Astrocyte of the spinal cord (primary cell): Measurements from ENCODE around the gene RPL10.

ENCODE experiments used
- DNase-seq: peaks from one replicate; pipeline ENCODE4 v3.0.0; 2011; ENCODE audit warnings: low read depth, low spot score
- H3K4me3 ChIP-seq: 2 replicates; pipeline ENCODE4 v1.5.1; 2011; ENCODE audit warnings: low read depth, mild to moderate bottlenecking, low read length, moderate library complexity
- CTCF ChIP-seq: IDR thresholded peaks from 2 replicates; pipeline ENCODE4 v1.5.1; 2012; ENCODE audit warnings: low read depth, mild to moderate bottlenecking, low read length, inconsistent platforms
- in situ Hi-C: cut with HindIII; loops from 2 replicates; pipeline ENCODE4 v1.10.0; 2017; ENCODE audit warnings: low sequenced_read_pairs

Gene RPL10

GRCh38 chrX:154426916-154427770 is 29.0 kb downstream of the RPL10 start:
- no peak overlapping the region for H3K4me3 ChIP-seq
- in situ Hi-C loops: no loop called here
- no peak for TF ChIP-seq CTCF
- DNase-seq: no peak

- TF ChIP-seq CTCF: no peak
- peak within 1 kb of the TSS; percentile 63 for H3K4me3 ChIP-seq
- peak; percentile 94 for DNase-seq
- in situ Hi-C loops: no loop called here
These were observed 30.3 kb downstream of the RPL10 start, which contains the start of gene ATP6AP1 for GRCh38 chrX:154428176-154429171. Gene ATP6AP1 (plus strand): TSS chrX:154428677. CDS start chrX:154428693, 16 bp downstream.

GRCh38 chrX:154429711-154430110 is 31.5 kb downstream of the RPL10 start:
- TF ChIP-seq CTCF: no peak
- H3K4me3 ChIP-seq: no peak overlapping the region
- DNase-seq: no peak
- in situ Hi-C loops: no loop called here

GRCh38 chrX:154430479-154430878 is 32.3 kb downstream of the RPL10 start:
- no peak for TF ChIP-seq CTCF
- H3K4me3 ChIP-seq: no peak overlapping the region
- DNase-seq: no peak
- in situ Hi-C loops: no loop called here

GRCh38 chrX:154430916-154431315 is 32.7 kb downstream of the RPL10 start:
- no peak overlapping the region for H3K4me3 ChIP-seq
- in situ Hi-C loops: no loop called here
- no peak for TF ChIP-seq CTCF
- no peak for DNase-seq

- in situ Hi-C loops: no loop called here
- no peak for TF ChIP-seq CTCF
- H3K4me3 ChIP-seq: no peak overlapping the region
- DNase-seq: no peak
These were observed 33.2 kb downstream of the RPL10 start for GRCh38 chrX:154431341-154431740.
